AG09309 (cell line): Measurements from ENCODE around the gene RAB44.

ENCODE experiments used
- DNase-seq: peaks from one replicate; pipeline ENCODE4 v3.0.0-alpha.2; 2010; ENCODE audit warnings: low read depth
- H3K4me3 ChIP-seq: 2 replicates; pipeline ENCODE4 v1.5.1; 2011; ENCODE audit warnings: mild to moderate bottlenecking, low read depth, low read length, moderate library complexity; ENCODE audit not compliant: control insufficient read depth
- CTCF ChIP-seq: IDR thresholded peaks from 2 replicates; pipeline ENCODE4 v1.5.1; 2011; ENCODE audit warnings: mild to moderate bottlenecking, low read depth, low read length, inconsistent platforms; ENCODE audit not compliant: insufficient read depth, control insufficient read depth; ENCODE audit errors: missing control alignments

The RAB44 gene

GRCh38 chr6:36739947-36740817 lies 42.6 kb downstream of the RAB44 start:
- DNase-seq = no peak
- H3K4me3 ChIP-seq = no peak overlapping the region
- no peak for TF ChIP-seq CTCF

GRCh38 chr6:36740818-36741179 lies 43.2 kb downstream of the RAB44 start:
- TF ChIP-seq CTCF = no peak
- no peak overlapping the region for H3K4me3 ChIP-seq
- DNase-seq = no peak

- DNase-seq = no peak
- TF ChIP-seq CTCF = no peak
- no peak overlapping the region for H3K4me3 ChIP-seq
Observed at GRCh38 chr6:36742146-36742545, 44.5 kb downstream of the RAB44 start.

- TF ChIP-seq CTCF = no peak
- no peak for DNase-seq
- no peak overlapping the region for H3K4me3 ChIP-seq
Observed at GRCh38 chr6:36743032-36743431, 45.4 kb downstream of the RAB44 start.

GRCh38 chr6:36743538-36744303 lies 46.1 kb downstream of the RAB44 start:
- no peak for TF ChIP-seq CTCF
- no peak overlapping the region for H3K4me3 ChIP-seq
- no peak for DNase-seq

GRCh38 chr6:36744304-36744673 lies 46.7 kb downstream of the RAB44 start:
- DNase-seq = no peak
- TF ChIP-seq CTCF = no peak
- H3K4me3 ChIP-seq = no peak overlapping the region
